Left forelimb (tissue), 1 donor: Measurements from ENCODE around the gene SLC7A5.
"Not testable (repeated sequence)": the region's sequence is repeated elsewhere in the genome, so short reads cannot be mapped to it uniquely, and the experiment has no call there.

Experiments
- DNase-seq: peaks from one replicate; pipeline ENCODE4 v3.0.0-alpha.2; 2018; ENCODE audit warnings: low spot score

The SLC7A5 gene

DNA sequence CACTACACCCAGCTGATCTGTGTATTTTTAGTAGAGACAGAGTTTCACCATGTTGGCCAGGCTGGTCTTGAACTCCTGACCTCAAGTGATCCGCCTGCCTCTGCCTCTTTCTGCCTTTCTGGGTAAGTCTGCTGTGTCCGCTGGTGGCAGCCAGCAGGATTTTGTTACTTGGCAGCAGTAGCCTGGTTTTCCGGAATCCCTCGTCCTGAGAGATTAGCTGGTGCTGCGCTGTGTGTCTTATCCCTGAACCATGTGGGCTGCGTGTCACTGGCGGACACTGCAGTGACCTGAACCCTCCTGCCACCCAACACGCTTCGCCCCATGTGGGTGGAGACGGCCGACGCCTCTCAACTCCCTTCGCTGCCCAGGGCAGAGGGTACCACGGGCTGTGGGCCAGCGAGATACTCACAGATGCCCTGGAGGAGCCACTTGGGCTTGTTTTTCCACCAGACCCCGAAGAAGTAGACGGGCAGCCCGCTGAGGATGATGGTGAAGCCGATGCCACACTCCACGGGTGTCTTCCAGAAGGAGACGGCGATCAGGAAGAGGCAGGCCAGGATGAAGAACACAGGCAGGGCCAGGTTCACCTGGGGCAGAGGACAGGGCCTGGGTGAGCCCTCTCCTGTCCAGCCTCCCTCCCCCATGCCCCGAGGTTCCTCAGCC, 35.2 kb downstream of the SLC7A5 start:
- no peak for DNase-seq

GRCh38 chr16:87833548-87833947, 35.8 kb downstream of the SLC7A5 start:
- no peak for DNase-seq

DNA sequence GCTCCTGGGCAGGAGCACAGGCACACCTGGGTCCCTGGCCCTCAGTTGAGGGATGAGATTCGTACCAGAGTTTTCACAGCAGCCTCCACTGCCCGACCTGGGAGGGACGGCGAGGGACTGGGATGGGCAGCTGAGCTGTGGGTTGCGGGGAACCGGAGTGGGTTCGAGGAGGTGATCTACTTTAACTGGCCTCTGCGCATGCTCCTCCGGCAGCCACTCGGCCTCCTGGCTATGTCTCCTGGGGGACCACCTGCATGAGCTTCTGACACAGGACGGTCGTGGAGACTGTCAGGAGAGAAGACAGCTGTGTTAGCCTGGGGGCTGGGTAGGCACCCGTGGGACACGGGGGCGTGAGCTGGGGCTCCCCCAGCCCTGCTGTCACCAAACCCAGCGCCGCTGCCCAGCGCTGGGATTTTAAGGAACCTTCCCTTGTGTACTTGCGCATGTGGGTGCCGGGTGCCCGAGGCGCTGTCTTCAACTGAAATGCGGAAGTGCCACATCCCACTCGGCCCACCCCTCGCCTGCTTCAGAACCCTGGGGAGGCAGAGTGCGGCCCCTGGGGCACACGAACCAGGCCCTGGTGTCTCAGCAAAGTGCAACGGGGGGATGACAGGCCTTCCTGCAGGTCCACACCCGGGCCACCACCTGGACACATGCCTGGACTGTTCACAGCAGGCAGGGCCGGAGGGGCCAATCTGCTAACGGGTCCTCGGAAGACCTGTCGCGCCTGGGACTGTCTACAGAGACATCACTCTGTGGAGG, 36.4 kb downstream of the SLC7A5 start:
- no peak for DNase-seq

- DNase-seq: no peak
Observed at GRCh38 chr16:87832137-87832527, 37.2 kb downstream of the SLC7A5 start.

GRCh38 chr16:87831421-87832136, 37.7 kb downstream of the SLC7A5 start:
- DNase-seq: no peak

GRCh38 chr16:87830673-87831420, 38.5 kb downstream of the SLC7A5 start:
- no peak for DNase-seq

GRCh38 chr16:87829988-87830672, 39.2 kb downstream of the SLC7A5 start:
- DNase-seq: no peak

DNA sequence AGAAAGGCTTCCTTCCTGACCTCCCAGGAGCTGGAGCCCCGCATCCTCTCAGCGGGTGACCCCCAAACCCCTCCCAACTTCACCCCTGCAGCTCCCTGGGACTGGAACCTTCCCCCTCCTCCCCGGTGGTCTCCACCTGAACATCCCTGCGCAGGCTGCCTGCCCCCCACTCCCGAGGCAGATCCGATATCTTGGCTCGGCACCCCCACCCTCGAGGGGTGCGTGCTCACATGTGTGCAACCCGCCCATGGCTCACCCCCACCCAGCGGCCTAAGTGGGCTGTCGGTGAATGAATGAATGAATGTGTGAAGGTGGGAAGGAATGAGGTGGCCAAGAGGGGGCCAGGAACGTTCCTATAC, 39.7 kb downstream of the SLC7A5 start:
- DNase-seq: no peak

DNA sequence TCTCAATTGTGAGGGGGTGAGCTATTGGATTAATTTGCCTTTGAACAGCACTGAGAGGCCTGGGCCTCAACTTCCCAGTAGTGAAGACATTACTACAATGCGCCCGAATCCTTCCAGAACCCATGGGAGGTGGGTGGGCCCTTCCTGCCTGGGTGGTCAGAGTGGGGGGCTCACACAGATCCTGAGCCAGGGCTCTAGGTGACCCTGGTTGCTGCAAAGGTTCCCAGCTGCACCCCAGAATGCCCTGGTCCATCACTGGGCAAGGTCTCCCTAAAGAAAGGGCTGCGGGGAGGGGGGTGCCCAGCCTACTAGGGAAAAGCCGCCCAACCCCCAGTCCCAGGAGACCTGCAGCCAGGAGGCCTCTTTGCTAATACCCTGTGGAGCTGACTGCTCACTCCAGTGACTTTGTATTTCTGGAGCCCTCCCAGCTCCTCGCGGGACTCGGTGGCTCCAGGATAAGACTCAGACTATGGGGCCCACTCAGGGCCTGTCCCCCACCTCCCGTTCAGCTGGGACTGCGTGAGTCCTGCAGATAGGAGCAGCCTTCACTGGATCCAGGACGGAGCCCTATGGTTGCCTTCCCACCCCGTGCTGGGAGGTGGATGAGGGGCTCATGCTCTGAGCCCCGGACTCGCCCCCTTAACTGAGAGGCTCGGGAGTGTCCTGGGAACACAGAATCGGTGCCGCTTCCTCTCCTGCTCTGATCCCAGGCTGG, 40.2 kb downstream of the SLC7A5 start:
- DNase-seq: no peak

GRCh38 chr16:87828071-87828906, 41.0 kb downstream of the SLC7A5 start:
- no peak for DNase-seq

GRCh38 chr16:87827588-87827915, 41.8 kb downstream of the SLC7A5 start:
- not testable (repeated sequence) for DNase-seq

DNA sequence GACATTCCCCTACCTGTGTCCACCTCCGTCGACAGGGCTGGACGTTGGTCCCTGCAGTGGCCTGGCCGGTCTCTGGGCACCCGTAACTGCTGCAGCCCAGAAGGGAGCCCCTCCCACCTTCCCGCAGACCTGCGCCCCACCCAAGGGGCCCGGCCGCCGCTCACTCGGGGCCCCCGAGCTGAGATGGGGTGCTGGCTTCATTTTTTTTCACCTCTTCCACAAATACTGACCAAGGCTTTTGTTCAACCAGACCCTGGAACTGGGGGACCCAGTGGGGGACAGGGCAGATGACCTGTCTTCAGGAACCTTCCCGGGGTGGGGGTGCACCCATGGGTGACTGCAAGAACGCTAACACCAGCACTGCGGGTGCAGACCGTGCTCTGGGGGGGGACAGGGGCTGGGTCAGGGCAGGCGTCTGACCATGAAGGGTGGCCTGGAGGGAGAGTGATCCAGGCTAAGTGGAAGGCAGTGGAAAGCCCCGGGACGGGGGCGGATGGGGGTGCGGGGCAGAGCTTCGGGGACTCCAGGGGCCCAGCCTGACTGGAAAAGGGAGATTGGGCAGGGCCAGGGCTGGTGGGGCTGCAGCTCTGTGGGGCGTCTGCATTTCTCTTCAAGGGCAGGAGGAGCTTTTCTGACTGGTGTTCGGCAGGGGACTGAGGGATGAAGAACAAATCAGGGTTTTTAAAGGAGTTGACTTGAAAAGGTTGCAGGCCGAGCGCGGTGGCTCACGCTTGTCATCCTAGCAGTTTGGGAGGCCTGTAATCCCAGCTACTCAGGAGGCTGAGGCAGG, 42.3 kb downstream of the SLC7A5 start:
- no peak for DNase-seq

DNA sequence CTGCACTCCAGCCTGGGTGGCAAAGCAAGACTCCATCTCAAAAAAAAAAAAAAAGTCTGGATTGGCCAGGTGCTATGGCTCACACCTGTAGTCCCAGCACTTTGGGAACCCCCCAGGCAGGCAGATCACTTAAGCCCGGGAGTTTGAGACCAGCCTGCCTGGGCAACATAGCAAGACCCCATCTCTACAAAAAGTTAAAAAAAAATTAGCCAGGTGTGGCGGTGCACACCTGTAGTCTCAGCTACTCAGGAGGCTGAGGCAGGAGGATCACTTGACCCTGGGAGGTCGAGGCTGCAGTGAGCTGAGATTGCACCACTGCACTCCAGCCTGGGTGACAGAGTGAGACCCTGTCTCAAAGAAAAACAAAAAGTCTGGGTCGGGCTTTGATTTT, 42.9 kb downstream of the SLC7A5 start:
- DNase-seq: not testable (repeated sequence)

DNA sequence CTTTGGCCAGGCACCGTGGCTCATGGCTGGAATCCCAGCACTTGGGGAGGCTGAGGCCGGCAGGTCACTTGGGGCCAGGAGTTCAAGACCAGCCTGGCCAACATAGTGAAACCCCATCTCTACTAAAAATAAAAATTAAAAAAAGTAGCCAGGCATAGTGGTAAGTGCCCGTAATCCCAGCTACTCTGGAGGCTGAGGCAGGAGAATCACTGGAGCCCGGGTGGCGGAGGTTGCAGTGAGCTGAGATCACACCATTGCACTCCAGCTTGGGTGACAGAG, 43.5 kb downstream of the SLC7A5 start:
- DNase-seq: not testable (repeated sequence)

- no peak for DNase-seq
Observed at GRCh38 chr16:87824991-87825841, 44.1 kb downstream of the SLC7A5 start.

GRCh38 chr16:87824016-87824990, 45.0 kb downstream of the SLC7A5 start:
- DNase-seq: no peak

GRCh38 chr16:87823181-87823929, 46.0 kb downstream of the SLC7A5 start:
- DNase-seq: no peak
